Measurements from ENCODE around the gene COL1A1. TPM values are rescaled to one million over a fixed set of nuclear protein-coding genes. Genes with fewer than 3 reads are reported as not detected.
A peak's percentile ranks its signal among the peaks of the same experiment; 100 is the strongest.

COL1A1 gene
- polyA plus RNA-seq, 1 of the 3 experiments (the other 2 are of a cell fraction), result 1,461 TPM

- TF ChIP-seq, protein P1, sequence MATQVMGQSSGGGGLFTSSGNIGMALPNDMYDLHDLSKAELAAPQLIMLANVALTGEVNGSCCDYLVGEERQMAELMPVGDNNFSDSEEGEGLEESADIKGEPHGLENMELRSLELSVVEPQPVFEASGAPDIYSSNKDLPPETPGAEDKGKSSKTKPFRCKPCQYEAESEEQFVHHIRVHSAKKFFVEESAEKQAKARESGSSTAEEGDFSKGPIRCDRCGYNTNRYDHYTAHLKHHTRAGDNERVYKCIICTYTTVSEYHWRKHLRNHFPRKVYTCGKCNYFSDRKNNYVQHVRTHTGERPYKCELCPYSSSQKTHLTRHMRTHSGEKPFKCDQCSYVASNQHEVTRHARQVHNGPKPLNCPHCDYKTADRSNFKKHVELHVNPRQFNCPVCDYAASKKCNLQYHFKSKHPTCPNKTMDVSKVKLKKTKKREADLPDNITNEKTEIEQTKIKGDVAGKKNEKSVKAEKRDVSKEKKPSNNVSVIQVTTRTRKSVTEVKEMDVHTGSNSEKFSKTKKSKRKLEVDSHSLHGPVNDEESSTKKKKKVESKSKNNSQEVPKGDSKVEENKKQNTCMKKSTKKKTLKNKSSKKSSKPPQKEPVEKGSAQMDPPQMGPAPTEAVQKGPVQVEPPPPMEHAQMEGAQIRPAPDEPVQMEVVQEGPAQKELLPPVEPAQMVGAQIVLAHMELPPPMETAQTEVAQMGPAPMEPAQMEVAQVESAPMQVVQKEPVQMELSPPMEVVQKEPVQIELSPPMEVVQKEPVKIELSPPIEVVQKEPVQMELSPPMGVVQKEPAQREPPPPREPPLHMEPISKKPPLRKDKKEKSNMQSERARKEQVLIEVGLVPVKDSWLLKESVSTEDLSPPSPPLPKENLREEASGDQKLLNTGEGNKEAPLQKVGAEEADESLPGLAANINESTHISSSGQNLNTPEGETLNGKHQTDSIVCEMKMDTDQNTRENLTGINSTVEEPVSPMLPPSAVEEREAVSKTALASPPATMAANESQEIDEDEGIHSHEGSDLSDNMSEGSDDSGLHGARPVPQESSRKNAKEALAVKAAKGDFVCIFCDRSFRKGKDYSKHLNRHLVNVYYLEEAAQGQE (IDR thresholded peaks at IDR 0.05; ENCODE audit: low read depth, low read length), result peak; percentile 82
- no peak for TF ChIP-seq EZH2phosphoT487 (IDR thresholded peaks at IDR 0.05; ENCODE audit: borderline replicate concordance, low read depth)
- TF ChIP-seq ELF1 (IDR thresholded peaks at IDR 0.05), result peak; percentile 66
- TF ChIP-seq RXRA (IDR thresholded peaks at IDR 0.05; ENCODE audit: borderline replicate concordance, low read depth), result peak; percentile 99
- TF ChIP-seq ZBTB33 (IDR thresholded peaks at IDR 0.05; ENCODE audit: borderline replicate concordance, low read depth), result peak; percentile 90; the same call in 1 of the 2 replicates
- peak; percentile 100 for TF ChIP-seq JUND (IDR thresholded peaks at IDR 0.05)
- TF ChIP-seq POLR2AphosphoS5 (IDR thresholded peaks at IDR 0.05; ENCODE audit: low read depth, low read length), result peak; percentile 64; the same call in 1 of the 2 replicates
- TF ChIP-seq, protein P2, sequence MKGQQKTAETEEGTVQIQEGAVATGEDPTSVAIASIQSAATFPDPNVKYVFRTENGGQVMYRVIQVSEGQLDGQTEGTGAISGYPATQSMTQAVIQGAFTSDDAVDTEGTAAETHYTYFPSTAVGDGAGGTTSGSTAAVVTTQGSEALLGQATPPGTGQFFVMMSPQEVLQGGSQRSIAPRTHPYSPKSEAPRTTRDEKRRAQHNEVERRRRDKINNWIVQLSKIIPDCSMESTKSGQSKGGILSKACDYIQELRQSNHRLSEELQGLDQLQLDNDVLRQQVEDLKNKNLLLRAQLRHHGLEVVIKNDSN (IDR thresholded peaks at IDR 0.05; ENCODE audit: borderline replicate concordance, low read depth), result peak; percentile 65; the same call in 1 of the 2 replicates
- TF ChIP-seq NFIC (IDR thresholded peaks at IDR 0.05; ENCODE audit: borderline replicate concordance), result peak; percentile 86
- TF ChIP-seq, protein P3, sequence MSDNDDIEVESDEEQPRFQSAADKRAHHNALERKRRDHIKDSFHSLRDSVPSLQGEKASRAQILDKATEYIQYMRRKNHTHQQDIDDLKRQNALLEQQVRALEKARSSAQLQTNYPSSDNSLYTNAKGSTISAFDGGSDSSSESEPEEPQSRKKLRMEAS (IDR thresholded peaks at IDR 0.05; ENCODE audit: low read depth), result peak; percentile 81
- TF ChIP-seq SIN3A (IDR thresholded peaks at IDR 0.05; ENCODE audit: borderline replicate concordance, low read depth, low read length), result peak; percentile 90; the same call in 1 of the 2 replicates
- no peak for TF ChIP-seq MXI1 (IDR thresholded peaks at IDR 0.05; ENCODE audit: low read depth, low read length)
- peak; percentile 99 for TF ChIP-seq TEAD4 (IDR thresholded peaks at IDR 0.05; ENCODE audit: borderline replicate concordance, insufficient read depth)
- TF ChIP-seq TCF12 (IDR thresholded peaks at IDR 0.05), result peak; percentile 97
- TF ChIP-seq RAD21 (IDR thresholded peaks at IDR 0.05; ENCODE audit: low read length), result no peak; the same call in 1 of the 2 replicates
- no peak; the same call in 1 of the 2 replicates for TF ChIP-seq SMC3 (IDR thresholded peaks at IDR 0.05; ENCODE audit: low read depth, low read length)
- TF ChIP-seq RCOR1 (IDR thresholded peaks at IDR 0.05; ENCODE audit: low read length), result no peak; the same call in 1 of the 2 replicates
- peak; percentile 91 for TF ChIP-seq FOXM1 (IDR thresholded peaks at IDR 0.05; ENCODE audit: low read depth)
- TF ChIP-seq TAF1 (IDR thresholded peaks at IDR 0.05; ENCODE audit: borderline replicate concordance, low read depth, low read length), result peak; percentile 57; the same call in 1 of the 2 replicates
- TF ChIP-seq, protein P4, sequence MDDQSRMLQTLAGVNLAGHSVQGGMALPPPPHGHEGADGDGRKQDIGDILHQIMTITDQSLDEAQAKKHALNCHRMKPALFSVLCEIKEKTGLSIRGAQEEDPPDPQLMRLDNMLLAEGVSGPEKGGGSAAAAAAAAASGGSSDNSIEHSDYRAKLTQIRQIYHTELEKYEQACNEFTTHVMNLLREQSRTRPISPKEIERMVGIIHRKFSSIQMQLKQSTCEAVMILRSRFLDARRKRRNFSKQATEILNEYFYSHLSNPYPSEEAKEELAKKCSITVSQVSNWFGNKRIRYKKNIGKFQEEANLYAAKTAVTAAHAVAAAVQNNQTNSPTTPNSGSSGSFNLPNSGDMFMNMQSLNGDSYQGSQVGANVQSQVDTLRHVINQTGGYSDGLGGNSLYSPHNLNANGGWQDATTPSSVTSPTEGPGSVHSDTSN (IDR thresholded peaks at IDR 0.05), result peak; percentile 91
Measured at GRCh38 chr17:50210240-50211225, 9.1 kb upstream of the COL1A1 start (continued).
